K562 (cell line): ENCODE results near the gene SPATA33. TPM values are rescaled to one million over a fixed set of nuclear protein-coding genes. Genes with fewer than 3 reads are reported as not detected.

Experiments used
- ARID3A ChIP-seq: IDR thresholded peaks from 2 replicates; pipeline ENCODE4 v1.6.1; 2012; ENCODE audit warnings: low read depth, low read length, improper control_type of control experiment, borderline replicate concordance
- CREB1 ChIP-seq, 2 experiments: sonication (generic) in 1 of 2; formaldehyde crosslinking in 1 of 2; IDR thresholded peaks; 2 replicates each; pipeline versions ENCODE4 v1.6.1 to v1.8.0; 2012 to 2022; ENCODE audit warnings: inconsistent platforms in 1 of 2, mild to moderate bottlenecking in 1 of 2, missing genetic modification reagents in 1 of 2, moderate library complexity in 1 of 2
- FOXP1 ChIP-seq: sonication (generic); formaldehyde crosslinking; IDR thresholded peaks from 2 replicates; pipeline ENCODE4 v1.8.0; 2022; ENCODE audit warnings: mild to moderate bottlenecking, missing genetic modification reagents
- GMEB1 ChIP-seq: fragments of 250-450 bp; sonication (Bioruptor Pico); IDR thresholded peaks from 2 replicates; pipeline ENCODE4 v1.4.0; 2020; ENCODE audit warnings: mild to moderate bottlenecking
- HCFC1 ChIP-seq: IDR thresholded peaks from 2 replicates; pipeline ENCODE4 v1.6.1; 2012; ENCODE audit warnings: low read depth, low read length, improper control_type of control experiment
- HMG20A ChIP-seq: fragments of 450-650 bp; formaldehyde crosslinking; conservative IDR thresholded peaks from 2 replicates; pipeline ENCODE4 v1.4.0; 2020; ENCODE audit warnings: mild to moderate bottlenecking, mixed read lengths
- HNRNPK ChIP-seq: fragments of 200-400 bp; formaldehyde crosslinking; IDR thresholded peaks from one replicate; pipeline ENCODE4 v1.6.1; 2018; ENCODE audit warnings: mild to moderate bottlenecking, low read depth, low read length; ENCODE audit not compliant: poor library complexity, severe bottlenecking
- IFI16 ChIP-seq: fragments of 250-450 bp; sonication (Bioruptor Pico); IDR thresholded peaks from 2 replicates; pipeline ENCODE4 v2.1.2; 2022; ENCODE audit warnings: mild to moderate bottlenecking, inconsistent platforms
- KAT8 ChIP-seq: fragments of 450-650 bp; IDR thresholded peaks from 2 replicates; pipeline ENCODE4 v1.6.1; 2016; ENCODE audit warnings: low read depth, mild to moderate bottlenecking
- MAFG ChIP-seq: fragments of 450-650 bp; conservative IDR thresholded peaks from 2 replicates; pipeline ENCODE4 v1.6.1; 2016; ENCODE audit warnings: missing genetic modification characterization, missing compliant biosample characterization
- MTA3 ChIP-seq: fragments of 450-650 bp; formaldehyde crosslinking; IDR thresholded peaks from 2 replicates; pipeline ENCODE4 v1.6.1; 2017; ENCODE audit warnings: mild to moderate bottlenecking, borderline replicate concordance
- MXI1 ChIP-seq: IDR thresholded peaks from 2 replicates; pipeline ENCODE4 v1.6.1; 2011; ENCODE audit warnings: low read depth, mild to moderate bottlenecking, improper control_type of control experiment, low read length
- NFRKB ChIP-seq: fragments of 450-650 bp; IDR thresholded peaks from 2 replicates; pipeline ENCODE4 v1.6.1; 2016; ENCODE audit warnings: low read depth
- POLR2A ChIP-seq: fragments of 450-650 bp; conservative IDR thresholded peaks from 2 replicates; pipeline ENCODE4 v1.6.1; 2016
- POLR2G ChIP-seq: fragments of 200-400 bp; formaldehyde crosslinking; IDR thresholded peaks from 2 replicates; pipeline ENCODE4 v1.6.1; 2017; ENCODE audit warnings: low read depth, mild to moderate bottlenecking, antibody characterized with exemption, low read length, moderate library complexity
- PURB ChIP-seq: sonication (generic); formaldehyde crosslinking; IDR thresholded peaks from 2 replicates; pipeline ENCODE4 v1.9.0; 2021; ENCODE audit warnings: low read depth, mild to moderate bottlenecking, missing genetic modification reagents
- SMAD1 ChIP-seq: fragments of 150-350 bp; IDR thresholded peaks from 2 replicates; pipeline ENCODE4 v1.6.1; 2014; ENCODE audit warnings: low read length, low read depth; ENCODE audit not compliant: partially characterized antibody
- SMC3 ChIP-seq: conservative IDR thresholded peaks from 2 replicates; pipeline ENCODE4 v1.6.1; 2011; ENCODE audit warnings: low read depth, low read length, improper control_type of control experiment; ENCODE audit not compliant: insufficient read depth
- SRSF3 ChIP-seq: fragments of 200-400 bp; formaldehyde crosslinking; IDR thresholded peaks from 2 replicates; pipeline ENCODE4 v1.6.1; 2016; ENCODE audit warnings: mild to moderate bottlenecking, low read length, moderate library complexity; ENCODE audit not compliant: insufficient read depth
- YY1 ChIP-seq, 3 experiments: IDR thresholded peaks; 2 replicates each; pipeline ENCODE4 v1.6.1; 2011; ENCODE audit warnings: low read length in 2 of 3, mild to moderate bottlenecking in 2 of 3, moderate library complexity in 2 of 3, borderline replicate concordance in 1 of 3, control low read depth in 1 of 3, low read depth in 1 of 3; ENCODE audit not compliant: insufficient read depth in 3 of 3, insufficient replicate concordance in 2 of 3, control insufficient read depth in 1 of 3, insufficient read length in 1 of 3; ENCODE audit errors: extremely low read depth in 1 of 3
- ZNF133 ChIP-seq: fragments of 250-450 bp; sonication (Bioruptor Pico); IDR thresholded peaks from 2 replicates; pipeline ENCODE4 v1.4.0; 2020; ENCODE audit warnings: mild to moderate bottlenecking
- ZNF239 ChIP-seq: fragments of 250-450 bp; sonication (Bioruptor Pico); IDR thresholded peaks from 2 replicates; pipeline ENCODE4 v1.4.0; 2020; ENCODE audit warnings: mild to moderate bottlenecking
- ZNF253 ChIP-seq: fragments of 250-450 bp; sonication (Bioruptor Pico); conservative IDR thresholded peaks from 2 replicates; pipeline ENCODE4 v1.6.1; 2021; ENCODE audit warnings: mild to moderate bottlenecking
- ZNF511 ChIP-seq: sonication (generic); formaldehyde crosslinking; IDR thresholded peaks from 2 replicates; pipeline ENCODE4 v1.8.0; 2022; ENCODE audit warnings: mild to moderate bottlenecking, missing genetic modification reagents
- polyA plus RNA-seq, 8 experiments: library from polyadenylated mRNA; depleted of rRNA in 4 of 8; stranded (reverse) in 5 of 8; unstranded in 3 of 8; fragments of >200 nt; fragmentation: Nextera tagmentation in 2 of 8; fragmentation: Illumina TruSeq in 1 of 8; extraction: Ambion mirVana in 2 of 8; extraction: Trizol in 1 of 8; gene quantifications; 2 replicates each; pipeline versions ENCODE4 v1.2.1 to v1.2.3, GENCODE V29; 2011 to 2014; ENCODE audit warnings: inconsistent platforms in 1 of 8, missing spikeins in 1 of 8
- total RNA-seq, 7 experiments: library from RNA; depleted of rRNA in 6 of 7; stranded (reverse); fragments of >200 nt in 6 of 7; fragmentation: Illumina TruSeq in 2 of 7; extraction: Trizol in 2 of 7; gene quantifications; 2 replicates each; pipeline versions ENCODE4 v1.2.1 to v1.2.3, GENCODE V29; 2011 to 2021; ENCODE audit warnings: low replicate concordance in 1 of 7

The SPATA33 gene
- total and polyA plus RNA-seq, 9 of the 15 experiments (the other 6 are each of a cell fraction or from before 2014, with no cell fraction given): 4.0 to 20.0 (median 11.8) TPM

GRCh38 chr16:89701425-89702406 is 44.1 kb downstream of the SPATA33 start, which contains the start of gene SPATA2L (continued):
- TF ChIP-seq CREB1 (IDR thresholded peaks at IDR 0.05) (peak; percentile 55), CREB1 (CRISPR knock-in tag; IDR thresholded peaks at IDR 0.05) (peak; percentile 57; the same call in 1 of the 2 replicates), ZNF133 (CRISPR knock-in tag) (no peak), NFRKB (no peak), ARID3A (no peak), HNRNPK (no peak), POLR2A (peak; percentile 61), ZNF239 (no peak), IFI16 (no peak), SMAD1 (no peak), MAFG (tag) (no peak), SMC3 (0 out of 2 replicates have a peak, but pooled peaks have one; percentile 39), GMEB1 (CRISPR knock-in tag) (no peak; the same call in 1 of the 2 replicates), HMG20A (CRISPR knock-in tag) (no peak), POLR2G (peak; percentile 87), ZNF511 (CRISPR knock-in tag) (no peak; the same call in 1 of the 2 replicates), KAT8 (no peak), HCFC1 (peak; percentile 25), MXI1 (0 out of 2 replicates have a peak, but pooled peaks have one; percentile 30), YY1 (IDR thresholded peaks at IDR 0.05; ENCODE audit: borderline replicate concordance in 1 of 3, control insufficient read depth in 1 of 3, extremely low read depth in 1 of 3, insufficient read depth in 3 of 3, insufficient read length in 1 of 3, insufficient replicate concordance in 2 of 3, low read depth in 1 of 3, low read length in 2 of 3) (peak in 2 of 3 experiments; percentile 29 to 42), SRSF3 (no peak), PURB (no peak), MTA3 (no peak; the same call in 1 of the 2 replicates), ZNF253 (CRISPR knock-in tag) (no peak), FOXP1 (CRISPR knock-in tag) (no peak; the same call in 1 of the 2 replicates)
